Smooth muscle cell (in vitro differentiated cells): ENCODE results near the gene STK32B. TPM values are rescaled to one million over a fixed set of nuclear protein-coding genes. Genes with fewer than 3 reads are reported as not detected.

Experiments used
- DNase-seq: peaks from one replicate; lab custom pipeline; 2025; ENCODE audit not compliant: unreplicated experiment; lab: John Stamatoyannopoulos, UW
- H2AFZ ChIP-seq: fragments of 200-600 bp; sonication (generic); 2 replicates; pipeline ENCODE4 v1.6.0; 2016; ENCODE audit warnings: antibody characterized with exemption, low read depth, mild to moderate bottlenecking
- H3F3A ChIP-seq: fragments of 200-600 bp; sonication (generic); 2 replicates; pipeline ENCODE4 v1.6.0; 2017; ENCODE audit warnings: antibody characterized with exemption, low read depth
- H3K27ac ChIP-seq: fragments of 200-600 bp; sonication (generic); 2 replicates; pipeline ENCODE4 v1.5.1; 2016; ENCODE audit warnings: low read depth, mild to moderate bottlenecking
- H3K27me3 ChIP-seq: fragments of 200-600 bp; sonication (generic); 2 replicates; pipeline ENCODE4 v1.6.1; 2016; ENCODE audit warnings: low read depth, mild to moderate bottlenecking
- H3K36me3 ChIP-seq: fragments of 200-600 bp; sonication (generic); 2 replicates; pipeline ENCODE4 v1.5.1; 2016; ENCODE audit warnings: low read depth
- H3K4me1 ChIP-seq: fragments of 200-600 bp; sonication (generic); 2 replicates; pipeline ENCODE4 v1.5.1; 2016; ENCODE audit warnings: low read depth
- H3K4me2 ChIP-seq: fragments of 200-600 bp; sonication (generic); 2 replicates; pipeline ENCODE4 v1.6.0; 2016; ENCODE audit warnings: mild to moderate bottlenecking
- H3K4me3 ChIP-seq: fragments of 200-600 bp; sonication (generic); 2 replicates; pipeline ENCODE4 v1.5.1; 2016; ENCODE audit warnings: mild to moderate bottlenecking
- H3K79me2 ChIP-seq: fragments of 200-600 bp; sonication (generic); 2 replicates; pipeline ENCODE4 v1.6.0; 2016; ENCODE audit warnings: low read depth, mild to moderate bottlenecking
- H3K9ac ChIP-seq: fragments of 200-600 bp; sonication (generic); 2 replicates; pipeline ENCODE4 v1.6.0; 2016; ENCODE audit warnings: low read depth
- H3K9me3 ChIP-seq: fragments of 200-600 bp; sonication (generic); replicated peaks from 2 replicates; pipeline ENCODE4 v1.5.1; 2016; ENCODE audit warnings: low read depth
- H4K20me1 ChIP-seq: fragments of 200-600 bp; sonication (generic); 2 replicates; pipeline ENCODE4 v1.6.0; 2016; ENCODE audit warnings: low read depth
- WGBS: methylation state at CpG from one replicate; pipeline ENCODE4 v1.1.7; 2016; ENCODE audit warnings: low lambda C conversion rate; 5-methylcytosine and 5-hydroxymethylcytosine counted together
- polyA plus RNA-seq: library from polyadenylated mRNA; unstranded; fragments of >200 nt; fragmentation: Nextera tagmentation; extraction: Ambion mirVana; gene quantifications from 2 replicates; pipeline ENCODE4 v1.2.1, GENCODE V29; 2016
- total RNA-seq: library from RNA; depleted of rRNA; stranded (reverse); fragments of >200 nt; gene quantifications from 2 replicates; pipeline ENCODE4 v1.2.3, GENCODE V29; 2014
- TF ChIP-seq, protein P1 (sequence below): fragments of 200-600 bp; sonication (generic); IDR thresholded peaks from 2 replicates; pipeline ENCODE4 v1.5.1; 2017; ENCODE audit warnings: borderline replicate concordance, mild to moderate bottlenecking, antibody characterized with exemption; ENCODE audit not compliant: insufficient read depth, poor library complexity, severe bottlenecking

Gene STK32B
- total and polyA plus RNA-seq, 2 experiments from 2014 or later, result 3.5 to 4.0 TPM

DNA sequence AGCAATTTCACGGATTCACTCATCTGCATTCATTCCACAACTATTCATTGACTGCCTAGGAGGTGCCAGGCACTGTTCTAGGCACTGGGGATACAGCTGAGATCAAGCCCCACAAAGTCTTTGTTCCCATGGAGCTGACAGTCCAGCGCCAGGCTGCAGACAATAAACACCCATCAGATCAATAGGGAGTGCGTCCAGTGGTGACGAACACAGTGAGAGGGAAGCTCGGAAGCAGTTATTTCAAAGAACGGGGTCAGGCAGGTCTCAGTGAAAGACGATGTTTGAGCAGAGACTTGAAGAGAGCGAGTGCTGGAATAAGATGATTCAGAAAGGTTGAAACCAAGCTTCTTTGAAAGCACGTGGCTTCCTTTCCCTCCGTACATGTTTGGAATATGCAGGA lies 489.9 kb downstream of the STK32B start:
- Histone ChIP-seq H3K4me3 (no peak overlapping the region), H3K4me2 (no peak overlapping the region), H2AFZ (no peak overlapping the region), H3K9me3 (no peaks in the 10 kb centered on the region), H3K79me2 (no peaks in the 10 kb centered on the region), H3K9ac (no peak overlapping the region), H3K27ac (no peak overlapping the region), H3K4me1 (no peaks in the 10 kb centered on the region), H3K36me3 (no peaks in the 10 kb centered on the region), H4K20me1 (no peaks in the 10 kb centered on the region), H3F3A (no peaks in the 10 kb centered on the region), H3K27me3 (no peaks in the 10 kb centered on the region)
- no peak for DNase-seq
- TF ChIP-seq, protein P1, sequence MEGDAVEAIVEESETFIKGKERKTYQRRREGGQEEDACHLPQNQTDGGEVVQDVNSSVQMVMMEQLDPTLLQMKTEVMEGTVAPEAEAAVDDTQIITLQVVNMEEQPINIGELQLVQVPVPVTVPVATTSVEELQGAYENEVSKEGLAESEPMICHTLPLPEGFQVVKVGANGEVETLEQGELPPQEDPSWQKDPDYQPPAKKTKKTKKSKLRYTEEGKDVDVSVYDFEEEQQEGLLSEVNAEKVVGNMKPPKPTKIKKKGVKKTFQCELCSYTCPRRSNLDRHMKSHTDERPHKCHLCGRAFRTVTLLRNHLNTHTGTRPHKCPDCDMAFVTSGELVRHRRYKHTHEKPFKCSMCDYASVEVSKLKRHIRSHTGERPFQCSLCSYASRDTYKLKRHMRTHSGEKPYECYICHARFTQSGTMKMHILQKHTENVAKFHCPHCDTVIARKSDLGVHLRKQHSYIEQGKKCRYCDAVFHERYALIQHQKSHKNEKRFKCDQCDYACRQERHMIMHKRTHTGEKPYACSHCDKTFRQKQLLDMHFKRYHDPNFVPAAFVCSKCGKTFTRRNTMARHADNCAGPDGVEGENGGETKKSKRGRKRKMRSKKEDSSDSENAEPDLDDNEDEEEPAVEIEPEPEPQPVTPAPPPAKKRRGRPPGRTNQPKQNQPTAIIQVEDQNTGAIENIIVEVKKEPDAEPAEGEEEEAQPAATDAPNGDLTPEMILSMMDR, result no peak
- whole genome bisulfite sequencing, result 92% methylated on average over 10 of the region's 10 CpGs

DNA sequence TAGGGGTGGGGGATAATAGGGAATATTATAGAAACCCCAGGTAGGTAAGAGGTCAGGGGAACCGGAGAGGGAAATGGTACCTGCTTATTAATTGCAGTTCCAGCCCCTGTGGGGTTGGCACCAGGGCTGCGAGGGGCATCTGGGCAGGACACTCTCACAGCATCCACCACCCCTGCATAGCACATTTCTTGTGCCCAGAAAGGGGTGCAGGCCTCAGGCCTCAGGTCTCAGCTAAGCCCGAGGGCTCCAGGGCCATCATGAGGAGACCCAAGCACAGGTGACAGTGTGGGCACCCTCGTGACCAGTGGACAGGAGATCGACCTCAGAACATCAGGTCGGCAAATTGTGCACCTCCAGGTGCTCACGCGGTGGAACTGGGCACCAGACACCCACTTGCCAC lies 492.4 kb downstream of the STK32B start:
- H4K20me1 ChIP-seq, result no peaks in the 10 kb centered on the region
- H3F3A ChIP-seq, result no peaks in the 10 kb centered on the region
- H3K79me2 ChIP-seq, result no peaks in the 10 kb centered on the region
- DNase-seq, result no peak
- H3K4me3 ChIP-seq, result no peak overlapping the region
- no peak overlapping the region for H2AFZ ChIP-seq
- H3K27ac ChIP-seq, result no peak overlapping the region
- H3K36me3 ChIP-seq, result peaks cover 4% of the 10 kb centered on the region
- WGBS, result 90% methylated on average over 8 of the region's 8 CpGs
- H3K4me2 ChIP-seq, result no peak overlapping the region
- H3K9me3 ChIP-seq, result no peaks in the 10 kb centered on the region
- no peak overlapping the region for H3K9ac ChIP-seq
- TF ChIP-seq, protein P1, result no peak
- no peaks in the 10 kb centered on the region for H3K4me1 ChIP-seq
- H3K27me3 ChIP-seq, result no peaks in the 10 kb centered on the region

DNA sequence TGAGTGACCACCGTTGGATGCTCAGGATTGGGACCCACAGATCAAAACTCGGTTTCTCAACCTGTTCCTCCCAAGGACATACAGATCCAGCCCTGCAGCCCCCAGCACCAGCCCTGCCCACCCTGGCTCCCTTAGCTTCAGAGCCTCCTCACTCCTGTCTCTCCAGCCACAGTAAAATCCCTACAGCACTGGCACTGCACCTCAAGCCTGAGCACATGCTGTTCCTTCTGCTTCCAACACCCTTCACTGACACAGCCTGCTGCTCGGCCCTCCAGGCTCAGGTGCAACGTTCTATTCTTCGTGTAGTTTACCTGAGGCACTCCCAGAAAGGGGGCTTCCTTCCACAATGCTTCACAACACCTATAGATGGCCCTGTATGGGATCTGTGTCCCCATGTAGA lies 493.5 kb downstream of the STK32B start:
- DNase-seq, result no peak
- H2AFZ ChIP-seq, result no peak overlapping the region

DNA sequence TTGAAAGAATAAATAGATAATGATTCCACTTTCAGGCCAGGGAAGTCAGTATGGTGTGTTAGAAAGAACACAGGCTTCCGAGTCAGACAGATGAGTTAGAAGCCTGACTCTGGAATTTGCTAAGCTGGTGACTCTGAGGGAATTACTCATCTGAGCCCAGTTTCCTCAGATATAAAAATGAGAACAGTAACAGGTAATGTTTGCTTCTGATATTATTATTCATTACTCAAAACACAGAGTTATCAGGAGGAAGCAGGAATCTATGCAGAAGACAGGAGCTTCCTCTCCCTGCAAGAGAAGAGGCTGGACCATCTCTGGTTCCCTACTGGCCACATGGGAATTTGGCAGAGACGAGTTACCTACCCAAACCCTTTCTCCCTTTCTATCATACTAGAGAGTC lies 494.0 kb downstream of the STK32B start:
- Histone ChIP-seq H3K79me2 (no peaks in the 10 kb centered on the region), H3F3A (no peaks in the 10 kb centered on the region), H3K9me3 (no peaks in the 10 kb centered on the region), H3K27me3 (no peaks in the 10 kb centered on the region), H3K27ac (no peak overlapping the region), H3K4me3 (no peak overlapping the region), H3K4me2 (no peak overlapping the region), H4K20me1 (no peaks in the 10 kb centered on the region), H3K4me1 (no peaks in the 10 kb centered on the region), H2AFZ (no peak overlapping the region), H3K36me3 (peaks cover 4% of the 10 kb centered on the region), H3K9ac (no peak overlapping the region)
- TF ChIP-seq, protein P1, result no peak
- no peak for DNase-seq
- 88% methylated on average over 2 of the region's 2 CpGs for WGBS

More for the DNA sequence above, 493.5 kb downstream of the STK32B start:
- Histone ChIP-seq H3K4me3 (no peak overlapping the region), H3K9me3 (no peaks in the 10 kb centered on the region), H3K27me3 (no peaks in the 10 kb centered on the region), H3F3A (no peaks in the 10 kb centered on the region), H3K9ac (no peak overlapping the region), H3K4me1 (no peaks in the 10 kb centered on the region), H3K79me2 (no peaks in the 10 kb centered on the region), H3K36me3 (peaks cover 4% of the 10 kb centered on the region), H4K20me1 (no peaks in the 10 kb centered on the region), H3K27ac (no peak overlapping the region), H3K4me2 (no peak overlapping the region)
- 84% methylated on average over 4 of the region's 5 CpGs for WGBS
- TF ChIP-seq, protein P1, result no peak
